ENCODE results near the gene EML1.

DNA sequence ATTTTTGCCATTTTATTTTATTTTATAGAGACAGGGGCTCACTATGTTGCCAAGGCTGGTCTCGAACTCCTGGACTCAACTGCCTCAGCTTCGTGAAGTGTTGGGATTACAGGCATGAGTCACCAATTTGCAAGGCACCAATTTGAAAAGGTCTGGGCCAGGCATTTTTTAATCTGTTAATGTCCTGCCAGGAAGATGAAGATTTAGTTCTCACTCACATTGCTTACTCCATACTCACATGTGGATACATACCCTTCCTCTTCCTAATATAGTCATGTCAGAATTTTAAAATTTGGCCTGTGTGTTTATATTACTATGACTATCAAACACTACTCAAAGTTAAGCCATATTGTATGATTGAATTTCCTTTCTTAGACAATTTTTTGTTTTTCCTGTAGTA, 15.3 kb upstream of the EML1 start:
- TF ChIP-seq EZH2 (IDR thresholded peaks at IDR 0.05; ENCODE audit: borderline replicate concordance, insufficient read depth, low read length, poor library complexity, severe bottlenecking) = no peak
- TF ChIP-seq POLR2AphosphoS5 (IDR thresholded peaks at IDR 0.05) = no peak

Data from neural cell (in vitro differentiated cells).